ENCODE measurements around the gene KCTD16. TPM values are rescaled to one million over a fixed set of nuclear protein-coding genes. Genes with fewer than 3 reads are reported as not detected.

KCTD16 gene
- total RNA-seq, 1 experiment from 2014 or later, result 0.13 TPM

GRCh38 chr5:144292029-144292428 lies 121.4 kb downstream of the KCTD16 start:
- Histone ChIP-seq H3K9me3 (no peaks in the 10 kb centered on the region; the same call in 1 of the 2 replicates), H3K4me3 (no peak overlapping the region), H3K36me3 (no peaks in the 10 kb centered on the region), H3K27me3 (peaks cover 2% of the 10 kb centered on the region; the same call in 1 of the 2 replicates)
- no peak for DNase-seq

GRCh38 chr5:144295284-144295683 lies 124.6 kb downstream of the KCTD16 start:
- DNase-seq, result no peak
- Histone ChIP-seq H3K27me3 (peaks cover 6% of the 10 kb centered on the region), H3K4me3 (no peak overlapping the region), H3K9me3 (no peaks in the 10 kb centered on the region; the same call in 1 of the 2 replicates), H3K36me3 (no peaks in the 10 kb centered on the region)

- no peaks in the 10 kb centered on the region for H3K36me3 ChIP-seq
- H3K4me3 ChIP-seq, result no peak overlapping the region
- DNase-seq, result no peak
- no peaks in the 10 kb centered on the region; the same call in 1 of the 2 replicates for H3K9me3 ChIP-seq
- H3K27me3 ChIP-seq, result peaks cover 17% of the 10 kb centered on the region
Observed at GRCh38 chr5:144297081-144297480, 126.4 kb downstream of the KCTD16 start.

GRCh38 chr5:144298658-144299057 lies 128.0 kb downstream of the KCTD16 start:
- Histone ChIP-seq H3K27me3 (peaks cover 14% of the 10 kb centered on the region), H3K9me3 (no peaks in the 10 kb centered on the region; the same call in 1 of the 2 replicates), H3K4me3 (no peak overlapping the region), H3K36me3 (no peaks in the 10 kb centered on the region)
- no peak for DNase-seq

- Histone ChIP-seq H3K4me3 (no peak overlapping the region), H3K27me3 (peaks cover 11% of the 10 kb centered on the region), H3K36me3 (no peaks in the 10 kb centered on the region), H3K9me3 (no peaks in the 10 kb centered on the region)
- DNase-seq, result no peak
Observed at GRCh38 chr5:144304688-144305087, 134.0 kb downstream of the KCTD16 start.

- Histone ChIP-seq H3K4me3 (no peak overlapping the region), H3K27me3 (peaks cover 7% of the 10 kb centered on the region; the same call in 1 of the 2 replicates), H3K36me3 (no peaks in the 10 kb centered on the region), H3K9me3 (no peaks in the 10 kb centered on the region)
- no peak for DNase-seq
Observed at GRCh38 chr5:144307736-144308135, 137.1 kb downstream of the KCTD16 start.

- H3K4me3 ChIP-seq, result no peak overlapping the region
- no peaks in the 10 kb centered on the region for H3K9me3 ChIP-seq
- DNase-seq, result no peak
- H3K36me3 ChIP-seq, result no peaks in the 10 kb centered on the region
- H3K27me3 ChIP-seq, result peaks cover 7% of the 10 kb centered on the region
Observed at GRCh38 chr5:144308174-144308573, 137.5 kb downstream of the KCTD16 start.

- Histone ChIP-seq H3K36me3 (no peaks in the 10 kb centered on the region), H3K4me3 (no peak overlapping the region), H3K9me3 (no peaks in the 10 kb centered on the region), H3K27me3 (peaks cover 14% of the 10 kb centered on the region)
- no peak for DNase-seq
Observed at GRCh38 chr5:144308906-144309670, 138.4 kb downstream of the KCTD16 start.

GRCh38 chr5:144310621-144311020 lies 139.9 kb downstream of the KCTD16 start:
- no peak overlapping the region for H3K4me3 ChIP-seq
- no peaks in the 10 kb centered on the region for H3K36me3 ChIP-seq
- H3K9me3 ChIP-seq, result no peaks in the 10 kb centered on the region
- peaks cover 15% of the 10 kb centered on the region for H3K27me3 ChIP-seq
- no peak for DNase-seq

GRCh38 chr5:144313147-144313726 lies 142.6 kb downstream of the KCTD16 start:
- no peaks in the 10 kb centered on the region for H3K36me3 ChIP-seq
- no peak for DNase-seq
- H3K4me3 ChIP-seq, result no peak overlapping the region

GRCh38 chr5:144315026-144315425 lies 144.4 kb downstream of the KCTD16 start:
- no peaks in the 10 kb centered on the region for H3K9me3 ChIP-seq
- H3K4me3 ChIP-seq, result no peak overlapping the region
- DNase-seq, result no peak
- peaks cover 15% of the 10 kb centered on the region for H3K27me3 ChIP-seq
- H3K36me3 ChIP-seq, result no peaks in the 10 kb centered on the region

More at GRCh38 chr5:144313147-144313726, 142.6 kb downstream of the KCTD16 start:
- H3K9me3 ChIP-seq, result no peaks in the 10 kb centered on the region
- H3K27me3 ChIP-seq, result peaks cover 15% of the 10 kb centered on the region

GRCh38 chr5:144315994-144316634 lies 145.4 kb downstream of the KCTD16 start:
- Histone ChIP-seq H3K4me3 (no peak overlapping the region), H3K36me3 (no peaks in the 10 kb centered on the region), H3K27me3 (peaks cover 16% of the 10 kb centered on the region), H3K9me3 (no peaks in the 10 kb centered on the region)
- DNase-seq, result no peak

GRCh38 chr5:144318011-144318410 lies 147.3 kb downstream of the KCTD16 start:
- Histone ChIP-seq H3K27me3 (peaks cover 12% of the 10 kb centered on the region), H3K4me3 (no peak overlapping the region), H3K36me3 (no peaks in the 10 kb centered on the region), H3K9me3 (no peaks in the 10 kb centered on the region)
- DNase-seq, result no peak

- Histone ChIP-seq H3K27me3 (peaks cover 10% of the 10 kb centered on the region), H3K9me3 (no peaks in the 10 kb centered on the region), H3K4me3 (no peak overlapping the region), H3K36me3 (no peaks in the 10 kb centered on the region)
- DNase-seq, result no peak
Observed at GRCh38 chr5:144318460-144318859, 147.8 kb downstream of the KCTD16 start.

GRCh38 chr5:144323181-144323580 lies 152.5 kb downstream of the KCTD16 start:
- Histone ChIP-seq H3K27me3 (peaks cover 4% of the 10 kb centered on the region; the same call in 1 of the 2 replicates), H3K9me3 (no peaks in the 10 kb centered on the region), H3K4me3 (no peak overlapping the region), H3K36me3 (no peaks in the 10 kb centered on the region)
- no peak for DNase-seq

- no peak for DNase-seq
- no peak overlapping the region for H3K4me3 ChIP-seq
- no peaks in the 10 kb centered on the region for H3K9me3 ChIP-seq
- H3K36me3 ChIP-seq, result no peaks in the 10 kb centered on the region
- H3K27me3 ChIP-seq, result peaks cover 4% of the 10 kb centered on the region; the same call in 1 of the 2 replicates
Observed at GRCh38 chr5:144325532-144325931, 154.9 kb downstream of the KCTD16 start.

GRCh38 chr5:144328494-144328893 lies 157.8 kb downstream of the KCTD16 start:
- no peak overlapping the region for H3K4me3 ChIP-seq
- DNase-seq, result no peak
- no peaks in the 10 kb centered on the region for H3K36me3 ChIP-seq
- no peaks in the 10 kb centered on the region for H3K9me3 ChIP-seq
- no peaks in the 10 kb centered on the region; the same call in 1 of the 2 replicates for H3K27me3 ChIP-seq
